Measurements from ENCODE around the gene GZMB. TPM values are rescaled to one million over a fixed set of nuclear protein-coding genes. Genes with fewer than 3 reads are reported as not detected.

Gene GZMB
- total RNA-seq = not detected

GRCh38 chr14:24634158-24634557 lies at the start of gene GZMB:
Gene GZMB, minus strand, starts transcription at chr14:24634190. Its CDS starts 30 bp downstream, at chr14:24634160.

GRCh38 chr14:24609655-24610344 lies 24.2 kb downstream of the GZMB start, which contains the start of gene GZMH:
Gene GZMH, minus strand, starts transcription at chr14:24609685. Its CDS starts 72 bp downstream, at chr14:24609613.

Other genes with a start within 250 kb of the GZMB start
- gene NYNRIN, start 235.2 kb downstream of the GZMB start, total RNA-seq = 47.5 TPM
- gene CBLN3, start 204.5 kb downstream of the GZMB start, total RNA-seq = 2.0 TPM
- 58.6 TPM for gene KHNYN, start 204.2 kb downstream of the GZMB start, total RNA-seq
- gene SDR39U1, start 191.4 kb downstream of the GZMB start, total RNA-seq = 32.4 TPM
- gene CMA1, start 125.9 kb downstream of the GZMB start, total RNA-seq = not detected
- 3.1 TPM for gene CTSG, start 57.9 kb downstream of the GZMB start, total RNA-seq
- gene GZMH, start 24.5 kb downstream of the GZMB start, total RNA-seq = not detected

Data from camera-type eye (tissue), 1 donor.